Limb (tissue), 2 donors: ENCODE results near the gene TLE3.
"Not testable (repeated sequence)": the region's sequence is repeated elsewhere in the genome, so short reads cannot be mapped to it uniquely, and the experiment has no call there.

Source experiments
- DNase-seq, 2 donors: peaks; one replicate each; pipeline ENCODE4 v3.0.0-alpha.2; 2016; ENCODE audit errors: extremely low spot score in 2 of 2

TLE3 gene

DNA sequence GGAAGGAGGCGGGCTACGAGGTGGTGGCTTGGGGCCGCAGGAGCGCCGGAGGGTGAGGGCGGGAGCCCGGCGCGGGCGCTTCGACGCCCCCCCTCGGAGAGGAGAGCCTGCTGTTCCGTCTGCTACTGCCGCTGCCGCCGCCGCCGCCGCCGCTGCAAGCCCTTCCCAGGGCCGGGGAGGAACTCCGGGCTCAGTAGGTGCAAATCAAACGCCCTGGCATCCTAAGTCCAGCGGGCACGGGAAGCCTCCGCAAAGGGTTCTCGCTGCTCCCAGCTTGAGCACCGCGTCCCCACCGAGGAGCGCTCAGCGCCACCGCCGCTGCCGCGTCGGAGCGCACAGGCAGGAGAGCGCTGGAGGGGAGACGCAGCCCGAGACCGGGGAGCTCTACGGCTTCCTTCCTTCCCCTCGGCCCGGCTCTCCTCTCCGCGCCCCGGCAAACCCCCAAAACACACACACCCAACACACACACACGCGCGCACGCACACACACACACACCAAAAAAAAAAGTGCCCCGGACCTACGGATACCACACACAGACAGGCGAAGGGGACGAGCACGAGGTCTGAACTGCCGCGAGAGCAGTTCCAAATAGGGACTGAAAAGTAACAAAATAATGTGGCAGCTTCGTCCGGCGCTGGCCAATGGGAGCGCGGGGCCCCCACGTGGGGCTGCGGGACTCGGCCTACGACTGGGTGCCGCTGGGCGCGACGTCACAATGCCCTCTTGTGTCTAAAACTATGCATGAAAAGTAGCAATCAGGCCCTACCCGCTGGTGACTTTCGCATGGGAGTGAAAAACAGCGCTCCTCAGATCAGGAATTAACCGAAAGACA, at the start of gene TLE3:
Gene TLE3 (minus strand): TSS at position 597 of the 832 bp plus-strand sequence. CDS start 1,119 bp downstream, outside the sequence.
- DNase-seq, result peak; percentile 98 to 99

DNA sequence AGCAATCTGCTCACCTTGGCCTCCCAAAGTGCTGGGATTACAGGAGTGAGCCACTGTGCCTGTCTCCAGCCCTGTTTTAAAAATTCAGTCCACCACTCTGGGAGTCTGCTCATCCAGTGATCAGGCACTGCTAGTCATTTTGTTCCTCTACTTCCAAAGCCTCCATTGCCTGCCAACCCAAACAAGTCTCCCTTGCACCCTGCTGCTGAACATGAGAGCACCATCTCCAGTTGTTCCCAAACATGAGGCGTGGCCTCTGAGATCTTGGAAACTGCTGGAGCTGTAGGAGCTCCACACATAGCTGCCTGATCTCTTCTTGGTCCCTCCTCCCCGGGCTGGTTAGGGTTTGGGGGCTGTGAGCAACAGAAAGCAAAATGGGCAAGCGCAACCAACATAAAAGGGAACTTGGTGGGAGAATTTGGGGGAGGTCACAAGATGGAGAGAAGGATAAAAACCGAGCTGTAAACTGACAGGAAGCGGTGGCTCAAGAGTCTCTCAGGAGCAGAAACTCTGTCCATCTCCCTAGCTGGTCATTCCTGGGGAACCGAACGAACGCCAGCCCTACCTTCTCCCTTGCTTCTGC, 49.6 kb upstream of the TLE3 start:
- no peak for DNase-seq

DNA sequence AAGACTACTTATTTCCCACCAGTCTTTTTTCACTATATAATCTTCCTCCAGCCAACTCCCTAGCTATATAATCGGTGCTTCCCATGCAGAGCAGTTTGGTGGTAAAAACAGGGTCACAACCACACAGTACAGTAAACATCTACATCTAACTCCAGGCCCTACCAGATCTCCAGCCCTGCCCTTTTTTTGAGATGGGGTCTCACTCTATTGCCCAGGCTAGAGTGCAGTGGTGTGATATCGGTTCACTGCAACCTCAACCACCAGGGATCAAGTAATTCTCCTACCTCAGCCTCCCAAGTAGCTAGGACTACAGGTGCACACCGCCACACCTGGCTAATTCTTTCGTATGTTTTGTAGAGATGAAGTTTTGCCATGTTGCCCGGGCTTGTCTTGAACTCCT, 49.1 kb upstream of the TLE3 start:
- no peak for DNase-seq

DNA sequence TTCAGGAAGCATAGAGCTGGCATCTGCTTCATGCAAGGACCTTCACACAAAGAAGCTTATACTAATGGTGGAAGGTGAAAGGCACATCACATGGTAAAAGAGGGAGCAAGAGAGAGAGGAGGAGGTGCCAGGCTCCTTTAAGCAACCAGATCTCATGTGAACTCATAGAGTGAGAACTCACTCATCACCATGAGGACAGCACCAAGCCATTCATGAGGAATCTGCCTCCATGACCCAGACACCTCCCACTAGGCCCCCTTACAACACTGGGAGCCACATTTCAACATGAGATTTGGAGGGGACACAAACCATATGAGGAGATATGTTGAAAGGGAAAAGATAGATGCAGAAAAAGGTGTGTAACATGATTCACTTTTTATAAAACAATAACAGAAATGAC, 48.4 kb upstream of the TLE3 start:
- DNase-seq, result no peak

DNA sequence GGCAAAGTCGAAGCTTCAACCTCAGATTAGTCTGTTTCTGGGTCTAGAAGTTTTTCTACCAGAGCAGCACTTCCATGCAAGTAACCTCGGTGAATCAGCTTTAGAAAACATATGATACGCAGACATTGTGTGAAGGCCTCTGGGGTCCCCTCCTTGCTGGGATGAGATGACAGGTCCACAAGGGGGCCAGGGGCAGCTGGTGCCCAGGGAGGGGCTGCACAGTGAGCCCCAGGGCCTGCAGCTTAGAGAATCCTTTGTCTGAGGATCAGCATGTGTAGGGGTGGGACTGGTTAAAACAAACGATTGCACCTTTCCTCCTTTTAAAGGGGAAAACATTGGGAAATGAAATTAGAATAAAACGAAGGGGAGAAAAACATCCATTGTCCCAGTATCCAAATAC, 47.5 kb upstream of the TLE3 start:
- DNase-seq, result no peak

DNA sequence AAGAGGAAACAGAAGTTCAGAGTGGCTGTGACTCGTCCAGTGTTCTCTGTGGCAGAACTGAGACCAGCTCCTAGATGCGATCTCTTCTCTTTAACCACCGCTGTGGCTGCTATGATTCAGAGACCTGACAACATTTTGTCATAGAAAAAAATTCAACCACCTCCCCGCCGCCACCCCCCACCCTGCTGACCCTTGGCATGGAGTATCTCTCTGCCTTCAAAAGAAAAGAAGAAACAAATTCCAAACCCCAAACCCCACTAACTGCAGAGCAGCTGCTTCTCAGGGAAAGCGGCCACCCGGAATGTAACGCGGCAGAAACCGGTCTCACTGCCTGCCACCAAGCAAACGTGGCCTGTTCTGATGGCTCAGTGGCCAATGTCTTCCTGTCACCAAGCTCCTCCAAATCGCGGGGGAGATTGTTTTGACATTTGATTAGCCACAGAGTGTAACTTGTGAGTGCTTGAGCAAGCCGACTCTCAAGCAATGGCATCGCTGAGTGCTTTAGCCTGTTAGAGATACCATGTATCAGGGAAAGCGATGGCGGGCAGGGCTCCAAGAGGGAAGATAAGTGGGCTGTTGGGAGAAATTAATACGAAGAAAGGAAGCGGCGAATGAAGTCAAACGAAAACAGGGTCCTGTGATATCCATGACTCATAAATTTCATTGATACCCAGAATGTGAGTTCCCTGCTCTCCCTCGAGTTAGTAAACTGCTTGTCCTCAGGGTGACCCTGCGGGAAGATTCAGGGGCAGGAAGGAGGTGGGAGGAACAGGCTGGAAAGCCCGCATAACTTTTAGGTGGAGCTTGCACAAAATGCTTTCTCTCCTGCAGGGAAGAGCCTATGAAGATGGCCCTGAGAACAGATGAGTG, 44.8 kb upstream of the TLE3 start:
- DNase-seq, result peak in 1 of 2 donors; percentile 51

DNA sequence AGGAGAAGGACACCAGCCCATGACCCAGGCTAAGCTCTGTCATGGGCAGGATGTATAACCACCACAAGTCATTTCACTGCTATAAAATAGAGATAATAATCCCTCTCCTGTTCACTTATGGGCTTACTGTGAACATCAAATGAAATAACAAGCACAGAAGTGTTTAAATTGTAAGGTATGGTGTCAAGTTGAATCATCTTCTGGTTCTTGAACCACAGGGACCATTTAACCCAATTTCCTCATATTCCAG, 44.3 kb upstream of the TLE3 start:
- no peak for DNase-seq

DNA sequence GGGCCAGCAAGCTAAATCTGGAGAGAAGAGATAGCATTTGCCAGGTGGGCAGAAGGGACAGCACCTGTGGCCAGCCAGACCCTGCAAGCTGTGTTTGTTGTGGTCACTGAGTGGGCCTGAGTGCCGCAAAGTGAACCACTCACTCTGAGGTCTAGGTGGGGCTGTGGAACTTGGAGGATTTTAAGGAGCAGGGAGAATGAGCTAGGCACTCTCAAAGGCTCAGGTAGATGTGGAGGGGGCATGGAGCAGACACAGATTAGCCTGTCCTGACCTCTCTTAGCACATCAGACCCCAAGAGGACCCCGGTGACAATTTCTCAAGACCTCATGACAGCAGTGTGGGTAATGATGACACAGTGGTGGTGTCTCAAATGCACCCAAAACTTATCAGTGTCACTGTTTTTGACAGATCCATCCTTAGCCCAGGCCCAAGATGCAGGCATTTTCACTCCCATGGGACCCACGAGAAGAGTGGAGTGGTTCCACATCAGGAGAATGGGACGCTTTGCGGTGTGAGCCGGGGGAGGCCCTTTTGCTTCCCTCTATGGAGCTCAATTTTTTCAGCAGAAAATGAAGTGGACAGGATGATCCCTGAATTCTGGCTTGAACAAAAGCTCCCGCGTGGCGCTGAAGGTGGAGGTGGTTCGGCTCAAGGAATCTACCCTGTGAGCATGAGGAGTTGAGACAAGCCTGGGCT, 43.8 kb upstream of the TLE3 start:
- no peak for DNase-seq

DNA sequence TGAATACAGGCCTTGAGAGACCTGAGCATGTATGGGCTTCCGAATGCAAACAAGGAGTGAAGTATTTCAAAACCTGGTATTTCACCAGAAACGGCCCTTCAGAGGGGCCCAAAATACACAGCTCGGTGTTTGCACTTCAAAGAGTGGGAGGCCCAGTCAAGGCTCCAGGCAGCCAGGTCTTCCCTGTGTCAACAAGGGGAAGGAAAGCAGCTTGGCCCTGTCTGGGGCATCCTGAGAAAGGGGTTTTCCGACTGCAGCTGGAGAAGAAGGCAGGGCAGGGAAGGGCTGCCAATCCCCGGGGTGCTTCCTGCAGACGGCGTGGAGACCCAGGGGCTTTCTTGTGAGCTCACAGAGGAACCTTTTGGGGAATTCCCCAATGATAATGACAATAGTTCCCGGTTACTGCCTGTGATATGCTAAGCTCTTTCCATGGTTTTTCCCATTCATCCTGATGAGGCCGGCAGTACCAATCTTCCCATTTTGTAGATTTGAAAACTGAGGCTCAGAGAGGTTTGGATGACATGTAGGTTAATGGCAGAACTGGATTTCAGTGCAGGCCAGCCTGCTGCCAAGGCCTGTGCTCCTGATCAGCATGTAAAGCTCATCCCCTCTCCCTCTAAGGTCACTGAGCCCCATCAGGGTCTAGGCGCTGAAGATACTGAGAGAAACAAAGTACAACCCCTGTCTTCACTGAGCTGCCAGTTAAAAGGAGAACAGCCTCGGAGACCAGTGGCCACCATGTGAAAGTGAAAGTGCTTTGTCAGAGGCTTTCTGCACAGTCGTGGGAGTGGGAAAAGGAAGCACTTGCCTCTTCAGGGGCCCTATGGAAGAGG, 43.0 kb upstream of the TLE3 start:
- peak; percentile 10 to 52 for DNase-seq

DNA sequence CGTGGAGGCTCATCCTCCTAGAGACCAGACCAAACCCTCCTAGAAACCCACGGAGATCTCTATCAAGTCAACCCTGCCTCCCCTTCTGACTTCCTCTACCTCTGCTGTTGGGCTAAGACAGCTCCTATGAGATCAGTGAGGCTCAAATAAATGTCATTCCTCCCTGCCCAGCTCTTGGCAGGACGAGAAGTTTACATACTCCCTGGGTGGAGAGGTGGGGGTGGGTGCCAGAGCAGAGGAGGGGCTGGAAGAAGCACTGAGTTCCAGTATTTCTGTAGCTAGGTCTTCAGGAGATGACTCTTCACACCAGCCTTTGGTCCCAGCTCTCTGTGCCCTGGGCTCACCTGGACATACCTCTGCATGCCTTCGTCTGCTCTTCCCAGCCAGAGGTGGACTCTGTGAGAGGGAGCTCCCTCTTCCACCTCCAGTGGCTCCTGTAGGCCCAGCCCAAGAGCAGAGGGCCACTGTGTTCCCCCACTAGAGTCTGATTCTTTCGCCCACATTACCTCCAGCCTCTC, 42.4 kb upstream of the TLE3 start:
- DNase-seq, result no peak

DNA sequence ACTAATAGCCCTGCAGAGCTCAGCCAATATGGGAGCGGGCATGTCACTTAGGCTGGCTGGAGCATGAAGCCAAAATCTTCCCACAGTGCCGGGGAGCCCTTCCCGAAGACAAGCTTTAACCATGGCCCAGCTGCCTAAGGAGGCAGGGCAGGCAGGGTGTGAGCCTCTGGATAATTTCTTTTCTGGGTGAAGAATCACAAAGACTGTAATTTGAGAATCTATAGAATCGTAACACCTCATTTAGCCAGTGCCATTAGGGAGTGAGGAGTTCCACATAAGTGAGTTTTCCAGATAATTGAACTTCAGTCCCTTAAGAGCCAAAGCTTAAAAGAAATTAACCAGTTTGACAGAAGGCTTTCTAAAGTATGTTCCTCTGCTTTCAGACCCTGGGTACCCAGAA, 40.2 kb upstream of the TLE3 start:
- no peak for DNase-seq

DNA sequence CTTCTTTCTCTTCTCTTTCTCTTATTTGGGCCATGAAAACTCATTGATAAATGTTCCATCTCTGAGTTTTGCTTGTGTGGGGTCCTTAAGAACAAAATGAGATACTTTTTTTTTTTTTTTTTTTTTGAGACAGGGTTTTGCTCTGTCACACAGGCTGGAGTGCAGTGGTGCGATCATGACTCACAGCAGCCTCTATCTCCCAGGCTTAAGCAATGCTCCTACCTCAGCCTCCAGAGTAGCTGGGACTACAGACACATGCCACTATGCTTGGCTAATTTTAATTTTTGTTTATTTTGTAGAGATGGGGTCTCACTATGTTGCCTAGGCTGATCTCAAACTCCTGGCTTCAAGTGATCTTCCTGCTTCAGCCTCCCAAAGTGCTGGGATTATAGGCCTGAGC, 39.3 kb upstream of the TLE3 start:
- DNase-seq, result not testable (repeated sequence)

DNA sequence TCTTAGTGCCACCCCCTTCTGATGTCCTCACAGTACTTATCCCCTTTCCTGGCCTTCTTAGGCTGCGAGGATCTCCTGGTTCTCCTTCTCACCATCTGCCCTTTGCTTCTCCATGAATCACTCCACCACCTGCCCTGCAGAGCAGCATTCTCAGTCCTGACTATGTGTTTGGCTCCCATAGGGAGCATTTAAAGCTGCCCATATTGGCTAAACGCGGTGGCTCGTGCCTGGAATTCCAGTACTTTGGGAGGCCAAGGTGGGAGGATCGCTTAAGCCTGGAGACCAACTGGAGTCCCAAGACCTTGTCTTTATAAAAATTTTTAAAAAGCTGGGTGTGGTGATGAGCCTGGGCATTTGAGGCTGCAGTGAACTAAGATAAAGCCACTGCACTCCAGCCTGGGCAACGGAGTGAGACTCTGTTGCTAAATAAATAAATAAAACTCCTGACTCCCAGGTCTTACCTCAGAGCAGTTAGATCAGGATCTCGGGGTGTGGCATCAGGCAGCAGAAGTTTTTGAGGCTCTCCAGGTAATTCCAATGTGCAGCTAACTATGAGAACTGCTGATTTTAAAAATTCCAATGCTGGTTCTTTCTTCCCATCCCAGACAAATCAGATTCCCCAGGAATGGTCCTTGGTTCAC, 36.2 kb upstream of the TLE3 start:
- no peak for DNase-seq

DNA sequence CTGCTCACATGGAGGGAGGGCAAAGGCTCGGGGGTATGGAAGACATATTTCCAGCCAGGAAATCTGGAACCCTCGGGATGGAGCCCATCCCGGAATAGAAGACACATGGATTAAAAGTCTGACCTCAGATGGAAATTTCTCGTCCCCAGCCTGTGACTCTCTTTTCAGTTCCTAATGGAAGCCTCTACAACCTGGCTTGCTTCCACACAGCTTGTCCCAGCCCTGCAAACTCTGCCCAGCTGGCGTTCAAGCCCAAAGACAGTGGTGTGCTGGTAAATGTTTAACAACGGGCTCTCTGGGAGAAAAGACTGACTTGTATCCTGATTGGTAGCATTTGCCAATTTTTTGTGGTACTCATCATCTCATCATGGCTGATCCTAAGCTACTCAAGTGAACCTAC, 35.6 kb upstream of the TLE3 start:
- DNase-seq, result peak in 1 of 2 donors; percentile 34

DNA sequence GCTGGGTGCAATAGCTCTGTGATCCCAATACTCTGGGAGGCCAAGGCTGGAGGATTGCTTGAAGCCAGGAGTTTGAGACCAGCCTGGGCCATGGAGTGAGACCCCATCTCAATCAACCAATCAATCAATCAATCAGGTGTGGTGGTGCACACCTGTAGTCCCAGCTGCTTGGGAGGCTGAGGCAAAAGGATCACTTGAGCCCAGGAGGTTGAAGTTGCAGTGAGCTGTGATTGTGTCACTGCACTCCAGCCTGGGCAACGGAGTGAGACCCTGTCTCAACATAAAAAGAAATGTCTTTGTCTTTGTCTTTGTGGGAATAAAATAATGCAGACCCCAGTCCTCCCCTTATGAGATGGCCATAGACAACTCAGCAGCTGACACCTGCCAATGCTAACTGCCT, 34.9 kb upstream of the TLE3 start:
- no peak for DNase-seq

DNA sequence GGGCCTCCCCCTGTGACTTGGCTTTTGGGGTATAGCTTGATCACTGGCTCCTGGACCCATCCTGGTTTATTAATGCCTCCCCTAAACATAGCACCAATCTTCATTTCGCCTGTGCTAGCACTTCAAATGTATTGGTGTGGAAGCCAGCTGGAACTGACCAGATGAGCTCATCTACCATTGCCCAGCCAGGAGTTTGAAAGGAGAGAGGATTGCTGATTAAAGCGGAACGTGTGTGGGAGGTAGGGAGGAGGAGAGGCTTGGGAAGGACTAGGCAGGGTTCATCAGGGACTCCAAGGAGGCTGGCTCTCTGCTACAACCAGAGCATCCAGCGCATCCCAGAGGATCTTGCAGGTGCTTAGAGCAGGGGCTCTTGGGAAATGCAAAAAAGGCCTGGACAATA, 34.4 kb upstream of the TLE3 start:
- no peak for DNase-seq

DNA sequence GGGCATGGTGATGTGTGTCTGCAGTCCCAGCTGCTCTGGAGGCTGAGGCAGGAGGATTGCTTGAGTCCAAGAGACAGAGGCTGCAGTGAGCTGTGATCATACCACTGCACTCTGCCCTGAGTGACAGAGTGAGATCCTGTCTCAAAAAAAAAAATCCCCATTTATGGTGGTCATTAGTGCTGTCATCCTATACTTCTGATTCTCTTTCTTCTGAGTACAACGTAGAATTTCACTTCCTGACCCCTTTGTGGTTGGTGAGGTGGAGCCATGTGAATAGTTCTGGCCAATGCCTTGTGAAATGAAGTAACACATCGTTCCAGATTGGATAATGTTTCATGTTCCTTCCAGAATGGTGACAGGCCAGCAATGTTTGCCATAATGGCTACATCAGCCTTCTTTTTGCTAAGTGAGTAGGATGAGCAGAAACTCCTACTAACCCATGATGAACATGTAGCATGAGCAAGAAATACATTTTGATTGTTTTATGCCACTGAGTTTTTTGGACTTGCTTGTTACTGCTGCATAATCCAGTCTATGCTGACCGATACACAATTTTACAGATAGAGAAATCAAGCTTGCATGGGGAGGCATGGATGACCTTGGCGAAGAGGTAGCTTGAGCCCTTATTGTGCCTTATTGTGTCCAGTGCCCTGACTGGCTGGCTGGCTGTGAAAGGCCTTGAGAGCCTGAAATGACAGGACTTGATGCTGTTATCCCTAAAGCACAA, 30.9 kb upstream of the TLE3 start:
- no peak for DNase-seq

DNA sequence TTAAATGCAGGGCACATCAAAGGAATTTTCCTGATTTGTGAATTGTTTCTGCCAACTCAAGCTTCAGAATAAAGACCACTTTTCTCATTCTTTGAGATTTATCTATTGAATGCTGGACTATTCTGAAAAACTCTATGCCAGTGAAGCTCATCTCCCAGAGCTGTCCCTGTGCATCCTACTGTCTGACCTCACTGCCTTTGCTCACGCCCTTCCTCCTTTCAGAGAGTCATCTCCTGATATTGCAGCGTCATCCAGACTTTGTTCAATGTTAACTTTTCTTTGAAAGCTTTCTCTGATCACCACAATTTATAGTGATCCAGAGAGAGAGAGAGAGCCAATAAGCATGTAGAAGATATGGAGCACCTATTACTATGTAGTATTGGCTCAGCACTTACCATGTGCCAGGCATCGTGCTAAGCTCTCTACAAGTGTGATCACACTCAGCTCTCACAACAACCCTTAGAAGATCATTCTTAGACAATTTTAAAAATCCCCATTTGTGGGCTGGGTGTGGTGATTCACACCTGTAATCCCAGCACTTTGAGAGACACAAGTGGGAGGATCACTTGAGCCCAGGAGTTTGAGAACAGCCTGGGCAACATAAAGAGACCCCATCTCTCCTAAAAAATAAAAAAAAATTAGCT, 30.2 kb upstream of the TLE3 start:
- no peak for DNase-seq

DNA sequence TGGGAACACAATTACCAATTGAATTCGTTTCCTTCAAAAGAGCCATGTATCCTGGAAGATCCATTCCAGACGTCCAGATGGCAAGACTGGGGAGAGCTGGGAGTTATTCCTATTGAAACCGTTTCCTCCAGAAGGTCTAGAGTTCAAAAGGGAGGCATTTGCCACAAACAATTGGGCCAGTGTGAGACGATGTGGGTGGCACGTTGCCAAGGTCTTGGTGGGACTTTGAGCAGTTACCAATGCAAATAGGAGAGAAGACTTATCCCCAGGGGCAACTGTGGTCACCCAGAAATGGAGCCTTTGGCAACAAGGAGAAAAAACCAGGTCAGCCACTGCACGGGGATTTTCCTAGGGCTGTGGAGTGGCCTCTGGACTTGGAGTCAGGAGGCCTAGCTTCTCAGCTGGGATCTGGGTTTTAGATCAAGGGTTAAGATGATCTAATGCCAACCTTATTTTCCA, 29.6 kb upstream of the TLE3 start:
- DNase-seq, result peak in 1 of 2 donors; percentile 61
